CD14-positive monocyte (primary cell): Measurements from ENCODE around the gene RAB44. TPM values are rescaled to one million over a fixed set of nuclear protein-coding genes. Genes with fewer than 3 reads are reported as not detected.
A peak's percentile ranks its signal among the peaks of the same experiment; 100 is the strongest.

Experiments
- DNase-seq, 3 donors: peaks; one replicate each; pipeline ENCODE4 v3.0.0-alpha.2; 2011 to 2022
- H2AFZ ChIP-seq: 2 replicates; pipeline ENCODE4 v1.6.0; 2012; ENCODE audit warnings: mild to moderate bottlenecking, low read depth, low read length, inconsistent platforms; ENCODE audit not compliant: insufficient read depth, poor library complexity, severe bottlenecking
- H3K27ac ChIP-seq, 2 donors: 1 replicate in 1 of 2; 2 replicates in 1 of 2; pipeline ENCODE4 v1.5.1; 2012 to 2013; ENCODE audit warnings: low read length in 2 of 2, control low read depth in 1 of 2, inconsistent platforms in 1 of 2, low read depth in 1 of 2, mild to moderate bottlenecking in 1 of 2
- H3K27me3 ChIP-seq, 2 donors: one replicate each; pipeline versions ENCODE4 v1.6.0 to v1.6.1; 2011 to 2013; ENCODE audit warnings: low read length in 2 of 2; ENCODE audit not compliant: control insufficient read depth in 2 of 2, insufficient read depth in 2 of 2
- H3K36me3 ChIP-seq, 2 donors: replicated peaks in 1 of 2; 1 replicate in 1 of 2; 2 replicates in 1 of 2; pipeline versions ENCODE4 v1.5.1 to v1.6.1; 2012 to 2013; ENCODE audit warnings: low read length in 2 of 2, control low read depth in 1 of 2, inconsistent platforms in 1 of 2, mild to moderate bottlenecking in 1 of 2; ENCODE audit not compliant: insufficient read depth in 2 of 2, control insufficient read depth in 1 of 2
- H3K4me1 ChIP-seq, 2 donors: 1 replicate in 1 of 2; 2 replicates in 1 of 2; pipeline versions ENCODE4 v1.5.1 to v1.6.1; 2012 to 2013; ENCODE audit warnings: low read length in 2 of 2, control low read depth in 1 of 2, inconsistent platforms in 1 of 2, mild to moderate bottlenecking in 1 of 2, moderate library complexity in 1 of 2; ENCODE audit not compliant: insufficient read depth in 2 of 2, control insufficient read depth in 1 of 2
- H3K4me2 ChIP-seq: replicated peaks from 2 replicates; pipeline ENCODE3; 2012; ENCODE audit warnings: low read length, moderate library complexity, mild to moderate bottlenecking; ENCODE audit not compliant: poor library complexity, severe bottlenecking; ENCODE audit errors: extremely low read depth
- H3K4me3 ChIP-seq, 3 experiments: fragments of 200-600 bp in 1 of 3; sonication (generic) in 1 of 3; replicated peaks in 1 of 3; 1 replicate in 2 of 3; 2 replicates in 1 of 3; pipeline ENCODE4 v1.5.1; 2011 to 2013; ENCODE audit warnings: low read length in 3 of 3, mild to moderate bottlenecking in 3 of 3, control low read depth in 2 of 3, low read depth in 2 of 3, inconsistent platforms in 1 of 3, moderate library complexity in 1 of 3
- H3K79me2 ChIP-seq: 2 replicates; pipeline ENCODE4 v1.6.0; 2012; ENCODE audit warnings: mild to moderate bottlenecking, control low read depth, inconsistent platforms, low read length, moderate library complexity; ENCODE audit not compliant: insufficient read depth
- H3K9ac ChIP-seq: 2 replicates; pipeline ENCODE4 v1.6.0; 2017; ENCODE audit warnings: low read length, mild to moderate bottlenecking; ENCODE audit not compliant: insufficient read depth, poor library complexity, severe bottlenecking
- H3K9me3 ChIP-seq, 2 donors: replicated peaks in 1 of 2; 1 replicate in 1 of 2; 2 replicates in 1 of 2; pipeline versions ENCODE4 v1.5.1 to v1.6.1; 2012 to 2013; ENCODE audit warnings: low read length in 2 of 2, control low read depth in 1 of 2; ENCODE audit not compliant: control insufficient read depth in 1 of 2, insufficient read depth in 1 of 2
- H4K20me1 ChIP-seq: 2 replicates; pipeline ENCODE4 v1.6.0; 2012; ENCODE audit warnings: mild to moderate bottlenecking, low read length, control low read depth, moderate library complexity; ENCODE audit not compliant: insufficient read depth
- H3K27ac Mint-ChIP-seq, 7 donors: one replicate each; pipeline ENCODE4 v1.8.0; 2020; ENCODE audit warnings: mild to moderate bottlenecking in 7 of 7, mixed read lengths in 7 of 7, moderate library complexity in 6 of 7, inconsistent platforms in 2 of 7
- H3K27me3 Mint-ChIP-seq, 3 donors: one replicate each; pipeline ENCODE4 v1.8.0; 2021 to 2022; ENCODE audit warnings: low read depth in 3 of 3, mild to moderate bottlenecking in 3 of 3, mixed read lengths in 3 of 3, moderate library complexity in 3 of 3, inconsistent platforms in 1 of 3
- H3K36me3 Mint-ChIP-seq, 2 donors: one replicate each; pipeline ENCODE4 v1.8.0; 2020; ENCODE audit warnings: mixed read lengths in 2 of 2, inconsistent platforms in 1 of 2, mild to moderate bottlenecking in 1 of 2
- H3K4me1 Mint-ChIP-seq: one replicate; pipeline ENCODE4 v1.8.0; 2020; ENCODE audit warnings: mild to moderate bottlenecking, mixed read lengths
- H3K4me3 Mint-ChIP-seq, 2 donors: one replicate each; pipeline ENCODE4 v1.8.0; 2020; ENCODE audit warnings: mild to moderate bottlenecking in 2 of 2, mixed read lengths in 2 of 2, moderate library complexity in 1 of 2
- H3K9me3 Mint-ChIP-seq, 7 donors: one replicate each; pipeline ENCODE4 v1.8.0; 2020 to 2022; ENCODE audit warnings: mixed read lengths in 7 of 7, mild to moderate bottlenecking in 6 of 7, moderate library complexity in 6 of 7, inconsistent platforms in 2 of 7
- WGBS: methylation state at CpG from one replicate; pipeline ENCODE4 v1.1.5; 2013; ENCODE audit warnings: missing lambda C conversion rate; ENCODE audit not compliant: insufficient coverage; 5-methylcytosine and 5-hydroxymethylcytosine counted together
- intact Hi-C, 2 donors: fragments of 100-400 bp; cut with micrococcal nuclease; formaldehyde crosslinking; loops; one replicate each; pipeline versions ENCODE4 v1.15.0 to v1.15.1; 2023
- polyA plus RNA-seq, 3 donors: library from polyadenylated mRNA; depleted of rRNA in 1 of 3; unstranded in 2 of 3; stranded (reverse) in 1 of 3; fragments of 300-500 nt in 2 of 3; fragments of >200 nt in 1 of 3; fragmentation: Illumina TruSeq in 2 of 3; gene quantifications; 1 replicate in 2 of 3; 2 replicates in 1 of 3; pipeline ENCODE4 v1.2.3, GENCODE V29; 2012 to 2021
- TF ChIP-seq, protein P1 (sequence below): fragments of 200-600 bp; IDR thresholded peaks from one replicate; pipeline ENCODE4 v1.8.0; 2022; ENCODE audit warnings: antibody characterized with exemption, mild to moderate bottlenecking

RAB44 gene
- polyA plus RNA-seq, 3 donors = 1.5 to 18.0 (median 1.9) TPM

DNA sequence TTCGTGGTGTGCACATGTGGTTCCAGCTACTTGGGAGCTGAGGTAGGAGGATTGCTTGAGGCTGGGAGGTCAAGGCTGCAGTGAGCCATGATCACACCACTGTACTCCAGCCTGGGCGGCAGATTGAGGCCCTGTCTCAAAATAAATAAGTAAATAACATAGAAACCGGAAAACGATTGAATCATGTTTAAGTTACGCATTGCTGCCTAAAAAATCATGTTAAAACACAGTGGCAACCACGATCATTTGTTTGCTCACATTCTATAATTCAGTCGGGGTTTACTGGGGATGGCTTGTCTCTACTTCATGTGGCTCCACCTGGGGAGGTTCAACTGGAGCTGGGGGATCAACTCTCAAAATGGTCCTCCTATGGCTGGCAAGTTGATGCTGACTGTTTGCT is 27.4 kb upstream of the RAB44 start:
- Histone ChIP-seq H2AFZ (no peak overlapping the region), H3K9me3 (no peaks in the 10 kb centered on the region), H4K20me1 (no peaks in the 10 kb centered on the region), H3K27me3 (no peaks in the 10 kb centered on the region), H3K27ac (no peak overlapping the region), H3K36me3 (no peaks in the 10 kb centered on the region), H3K4me2 (no peak overlapping the region), H3K4me1 (peaks cover 20 to 24% of the 10 kb centered on the region in 2 donors), H3K9ac (no peak overlapping the region), H3K4me3 (no peak overlapping the region), H3K79me2 (no peaks in the 10 kb centered on the region)
- Mint-ChIP-seq H3K36me3 (no peaks in the 10 kb centered on the region), H3K4me1 (peaks cover 17% of the 10 kb centered on the region), H3K27ac (peak overlapping the region in 1 of 7 donors; percentile 72), H3K27me3 (peaks cover 4 to 7% (median 5%) of the 10 kb centered on the region in 3 donors), H3K9me3 (peaks cover 0 to 8% (median 2%) of the 10 kb centered on the region in 7 donors), H3K4me3 (no peak overlapping the region)
- WGBS = 100% methylated on average over 5 of the region's 7 CpGs
- intact Hi-C loops = no loop called here
- TF ChIP-seq, protein P1, sequence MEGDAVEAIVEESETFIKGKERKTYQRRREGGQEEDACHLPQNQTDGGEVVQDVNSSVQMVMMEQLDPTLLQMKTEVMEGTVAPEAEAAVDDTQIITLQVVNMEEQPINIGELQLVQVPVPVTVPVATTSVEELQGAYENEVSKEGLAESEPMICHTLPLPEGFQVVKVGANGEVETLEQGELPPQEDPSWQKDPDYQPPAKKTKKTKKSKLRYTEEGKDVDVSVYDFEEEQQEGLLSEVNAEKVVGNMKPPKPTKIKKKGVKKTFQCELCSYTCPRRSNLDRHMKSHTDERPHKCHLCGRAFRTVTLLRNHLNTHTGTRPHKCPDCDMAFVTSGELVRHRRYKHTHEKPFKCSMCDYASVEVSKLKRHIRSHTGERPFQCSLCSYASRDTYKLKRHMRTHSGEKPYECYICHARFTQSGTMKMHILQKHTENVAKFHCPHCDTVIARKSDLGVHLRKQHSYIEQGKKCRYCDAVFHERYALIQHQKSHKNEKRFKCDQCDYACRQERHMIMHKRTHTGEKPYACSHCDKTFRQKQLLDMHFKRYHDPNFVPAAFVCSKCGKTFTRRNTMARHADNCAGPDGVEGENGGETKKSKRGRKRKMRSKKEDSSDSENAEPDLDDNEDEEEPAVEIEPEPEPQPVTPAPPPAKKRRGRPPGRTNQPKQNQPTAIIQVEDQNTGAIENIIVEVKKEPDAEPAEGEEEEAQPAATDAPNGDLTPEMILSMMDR = no peak
- DNase-seq = no peak

DNA sequence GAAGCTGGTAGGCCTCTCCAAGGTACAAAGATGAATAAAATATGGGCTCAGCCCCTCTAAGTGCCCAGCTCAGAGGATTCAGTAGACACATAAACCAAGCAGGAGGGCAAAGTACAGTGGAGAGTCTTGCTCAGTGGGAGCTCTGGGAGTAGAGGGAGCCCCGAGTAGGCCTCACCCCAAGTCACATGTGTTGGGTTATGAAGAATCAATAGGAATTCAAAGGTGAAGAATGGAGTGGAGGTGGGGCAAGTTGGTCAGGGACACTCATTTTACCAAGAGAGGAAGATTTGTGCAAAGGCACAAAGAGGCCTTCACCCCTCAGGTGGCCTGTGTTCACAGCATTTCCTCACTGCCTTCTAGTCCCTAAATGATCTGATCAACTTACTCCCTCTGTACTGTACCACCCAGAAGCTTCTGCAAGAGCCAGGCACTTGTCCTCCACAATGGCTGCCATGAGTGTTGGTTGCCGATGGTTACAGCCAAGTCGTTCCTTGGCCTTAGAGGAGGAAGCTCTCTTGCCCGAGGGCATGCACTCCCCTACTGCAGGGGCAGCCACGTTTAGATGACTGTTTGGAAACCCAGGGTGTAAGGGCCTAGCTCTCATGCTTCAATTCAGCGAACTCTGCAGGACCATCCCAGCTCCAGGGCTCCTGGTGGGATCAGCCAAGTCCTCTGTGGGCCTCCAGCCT is 25.8 kb upstream of the RAB44 start:
- H4K20me1 ChIP-seq = no peaks in the 10 kb centered on the region
- H3K27me3 Mint-ChIP-seq = peaks cover 7 to 8% (median 8%) of the 10 kb centered on the region in 3 donors
- WGBS = 69% methylated on average over 6 of the region's 6 CpGs
- H3K36me3 Mint-ChIP-seq = no peaks in the 10 kb centered on the region
- H3K4me2 ChIP-seq = no peak overlapping the region
- no peaks in the 10 kb centered on the region for H3K36me3 ChIP-seq
- peaks cover 23 to 30% of the 10 kb centered on the region in 2 donors for H3K4me1 ChIP-seq
- H3K9ac ChIP-seq = no peak overlapping the region
- H2AFZ ChIP-seq = no peak overlapping the region
- no peaks in the 10 kb centered on the region for H3K9me3 ChIP-seq
- no peak overlapping the region for H3K4me3 ChIP-seq
- H3K4me1 Mint-ChIP-seq = peaks cover 22% of the 10 kb centered on the region
- H3K27me3 ChIP-seq = peaks cover 0 to under 1% of the 10 kb centered on the region in 2 donors
- H3K4me3 Mint-ChIP-seq = no peak overlapping the region
- H3K9me3 Mint-ChIP-seq = peaks cover 0 to 8% (median 2%) of the 10 kb centered on the region in 7 donors
- DNase-seq = no peak
- TF ChIP-seq, protein P1 = no peak
- H3K27ac ChIP-seq = no peak overlapping the region
- intact Hi-C loops = no loop called here
- peak overlapping the region in 1 of 7 donors; percentile 37 for H3K27ac Mint-ChIP-seq
- no peaks in the 10 kb centered on the region for H3K79me2 ChIP-seq
